Esophagus squamous epithelium (tissue), 4 donors: Measurements from ENCODE around the gene CENATAC.

Source experiments
- POLR2A ChIP-seq, 4 donors: fragments of 450-650 bp; IDR thresholded peaks; one replicate each; pipeline ENCODE4 v1.6.1; 2017; ENCODE audit warnings: antibody characterized with exemption in 4 of 4, mild to moderate bottlenecking in 4 of 4, moderate library complexity in 3 of 4
- TF ChIP-seq, protein P1 (sequence below), 6 experiments: fragments of 450-650 bp in 4 of 6; fragments of 200-600 bp in 2 of 6; sonication (generic) in 2 of 6; IDR thresholded peaks; one replicate each; pipeline ENCODE4 v1.5.1; 2016 to 2019; ENCODE audit warnings: antibody characterized with exemption in 6 of 6, mild to moderate bottlenecking in 4 of 6, moderate library complexity in 4 of 6

DNA sequence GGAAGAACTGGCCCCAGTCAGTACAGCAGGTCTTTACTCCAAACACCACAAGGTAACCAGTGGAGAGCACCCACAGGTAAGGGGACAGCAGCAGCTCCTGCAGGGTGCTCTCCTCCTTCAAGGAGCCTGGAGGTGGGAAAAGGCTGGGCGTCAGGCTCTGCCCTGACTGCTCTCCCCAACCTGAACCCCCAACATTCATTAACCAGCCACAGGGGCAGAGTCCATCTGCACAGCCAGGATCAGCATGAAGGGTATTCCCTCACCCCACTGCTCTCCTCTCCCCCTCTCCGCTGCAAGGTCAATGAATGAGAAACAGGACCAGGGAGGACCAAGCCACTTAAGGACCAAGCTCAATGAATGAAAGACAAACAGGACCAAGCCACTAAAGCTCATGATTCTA, 29.0 kb downstream of the CENATAC start:
- TF ChIP-seq POLR2A (IDR thresholded peaks at IDR 0.05): no peak
- TF ChIP-seq, protein P1, sequence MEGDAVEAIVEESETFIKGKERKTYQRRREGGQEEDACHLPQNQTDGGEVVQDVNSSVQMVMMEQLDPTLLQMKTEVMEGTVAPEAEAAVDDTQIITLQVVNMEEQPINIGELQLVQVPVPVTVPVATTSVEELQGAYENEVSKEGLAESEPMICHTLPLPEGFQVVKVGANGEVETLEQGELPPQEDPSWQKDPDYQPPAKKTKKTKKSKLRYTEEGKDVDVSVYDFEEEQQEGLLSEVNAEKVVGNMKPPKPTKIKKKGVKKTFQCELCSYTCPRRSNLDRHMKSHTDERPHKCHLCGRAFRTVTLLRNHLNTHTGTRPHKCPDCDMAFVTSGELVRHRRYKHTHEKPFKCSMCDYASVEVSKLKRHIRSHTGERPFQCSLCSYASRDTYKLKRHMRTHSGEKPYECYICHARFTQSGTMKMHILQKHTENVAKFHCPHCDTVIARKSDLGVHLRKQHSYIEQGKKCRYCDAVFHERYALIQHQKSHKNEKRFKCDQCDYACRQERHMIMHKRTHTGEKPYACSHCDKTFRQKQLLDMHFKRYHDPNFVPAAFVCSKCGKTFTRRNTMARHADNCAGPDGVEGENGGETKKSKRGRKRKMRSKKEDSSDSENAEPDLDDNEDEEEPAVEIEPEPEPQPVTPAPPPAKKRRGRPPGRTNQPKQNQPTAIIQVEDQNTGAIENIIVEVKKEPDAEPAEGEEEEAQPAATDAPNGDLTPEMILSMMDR (IDR thresholded peaks at IDR 0.05): no peak
